ENCODE results near the gene HBS1L. TPM values are rescaled to one million over a fixed set of nuclear protein-coding genes. Genes with fewer than 3 reads are reported as not detected.

HBS1L gene
- total and polyA plus RNA-seq, 4 donors = 32.7 to 89.0 (median 52.2) TPM

DNA sequence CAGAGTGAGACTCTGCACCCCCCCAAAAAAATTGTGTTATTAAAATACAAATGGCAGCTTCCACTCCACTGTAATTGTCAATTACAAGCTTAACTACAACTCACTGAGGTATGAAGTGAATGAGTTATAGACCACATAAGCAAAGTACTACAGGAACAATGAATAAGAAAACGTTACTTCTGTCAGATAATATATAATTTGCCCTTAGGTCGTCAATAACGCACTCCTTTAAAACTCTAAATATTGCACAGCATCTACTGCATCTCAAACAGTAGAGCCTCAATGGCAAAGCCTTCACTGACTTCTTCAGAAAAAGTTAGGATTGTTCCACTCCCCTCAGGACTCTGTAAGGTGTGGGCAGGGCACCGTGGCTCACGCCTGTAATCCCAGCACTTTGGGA, 2.0 kb upstream of the HBS1L start:
- H3K27ac ChIP-seq (ENCODE audit: low read depth in 1 of 2, low read length in 2 of 2) = no peak overlapping the region
- TF ChIP-seq JUND (IDR thresholded peaks at IDR 0.05) = no peak
- TF ChIP-seq, protein P1, sequence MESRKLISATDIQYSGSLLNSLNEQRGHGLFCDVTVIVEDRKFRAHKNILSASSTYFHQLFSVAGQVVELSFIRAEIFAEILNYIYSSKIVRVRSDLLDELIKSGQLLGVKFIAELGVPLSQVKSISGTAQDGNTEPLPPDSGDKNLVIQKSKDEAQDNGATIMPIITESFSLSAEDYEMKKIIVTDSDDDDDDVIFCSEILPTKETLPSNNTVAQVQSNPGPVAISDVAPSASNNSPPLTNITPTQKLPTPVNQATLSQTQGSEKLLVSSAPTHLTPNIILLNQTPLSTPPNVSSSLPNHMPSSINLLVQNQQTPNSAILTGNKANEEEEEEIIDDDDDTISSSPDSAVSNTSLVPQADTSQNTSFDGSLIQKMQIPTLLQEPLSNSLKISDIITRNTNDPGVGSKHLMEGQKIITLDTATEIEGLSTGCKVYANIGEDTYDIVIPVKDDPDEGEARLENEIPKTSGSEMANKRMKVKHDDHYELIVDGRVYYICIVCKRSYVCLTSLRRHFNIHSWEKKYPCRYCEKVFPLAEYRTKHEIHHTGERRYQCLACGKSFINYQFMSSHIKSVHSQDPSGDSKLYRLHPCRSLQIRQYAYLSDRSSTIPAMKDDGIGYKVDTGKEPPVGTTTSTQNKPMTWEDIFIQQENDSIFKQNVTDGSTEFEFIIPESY (IDR thresholded peaks at IDR 0.05) = no peak
- TF ChIP-seq EGR1 (IDR thresholded peaks at IDR 0.05; ENCODE audit: low read depth in 2 of 2) = no peak
- no peak for TF ChIP-seq FOXA2 (IDR thresholded peaks at IDR 0.05)
- TF ChIP-seq, protein P2, sequence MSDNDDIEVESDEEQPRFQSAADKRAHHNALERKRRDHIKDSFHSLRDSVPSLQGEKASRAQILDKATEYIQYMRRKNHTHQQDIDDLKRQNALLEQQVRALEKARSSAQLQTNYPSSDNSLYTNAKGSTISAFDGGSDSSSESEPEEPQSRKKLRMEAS (IDR thresholded peaks at IDR 0.05) = no peak
- TF ChIP-seq, protein P3, sequence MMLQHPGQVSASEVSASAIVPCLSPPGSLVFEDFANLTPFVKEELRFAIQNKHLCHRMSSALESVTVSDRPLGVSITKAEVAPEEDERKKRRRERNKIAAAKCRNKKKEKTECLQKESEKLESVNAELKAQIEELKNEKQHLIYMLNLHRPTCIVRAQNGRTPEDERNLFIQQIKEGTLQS (IDR thresholded peaks at IDR 0.05) = no peak
- no peak for TF ChIP-seq RAD21 (IDR thresholded peaks at IDR 0.05)
- TF ChIP-seq FOXA1 (IDR thresholded peaks at IDR 0.05) = no peak
- TF ChIP-seq GABPA (IDR thresholded peaks at IDR 0.05 in 1 of 2, conservative IDR thresholded peaks at IDR 0.05 in 1 of 2) = no peak
- no peak for TF ChIP-seq HNF4G (IDR thresholded peaks at IDR 0.05)
- TF ChIP-seq RXRA (IDR thresholded peaks at IDR 0.05) = no peak
- TF ChIP-seq, protein P4, sequence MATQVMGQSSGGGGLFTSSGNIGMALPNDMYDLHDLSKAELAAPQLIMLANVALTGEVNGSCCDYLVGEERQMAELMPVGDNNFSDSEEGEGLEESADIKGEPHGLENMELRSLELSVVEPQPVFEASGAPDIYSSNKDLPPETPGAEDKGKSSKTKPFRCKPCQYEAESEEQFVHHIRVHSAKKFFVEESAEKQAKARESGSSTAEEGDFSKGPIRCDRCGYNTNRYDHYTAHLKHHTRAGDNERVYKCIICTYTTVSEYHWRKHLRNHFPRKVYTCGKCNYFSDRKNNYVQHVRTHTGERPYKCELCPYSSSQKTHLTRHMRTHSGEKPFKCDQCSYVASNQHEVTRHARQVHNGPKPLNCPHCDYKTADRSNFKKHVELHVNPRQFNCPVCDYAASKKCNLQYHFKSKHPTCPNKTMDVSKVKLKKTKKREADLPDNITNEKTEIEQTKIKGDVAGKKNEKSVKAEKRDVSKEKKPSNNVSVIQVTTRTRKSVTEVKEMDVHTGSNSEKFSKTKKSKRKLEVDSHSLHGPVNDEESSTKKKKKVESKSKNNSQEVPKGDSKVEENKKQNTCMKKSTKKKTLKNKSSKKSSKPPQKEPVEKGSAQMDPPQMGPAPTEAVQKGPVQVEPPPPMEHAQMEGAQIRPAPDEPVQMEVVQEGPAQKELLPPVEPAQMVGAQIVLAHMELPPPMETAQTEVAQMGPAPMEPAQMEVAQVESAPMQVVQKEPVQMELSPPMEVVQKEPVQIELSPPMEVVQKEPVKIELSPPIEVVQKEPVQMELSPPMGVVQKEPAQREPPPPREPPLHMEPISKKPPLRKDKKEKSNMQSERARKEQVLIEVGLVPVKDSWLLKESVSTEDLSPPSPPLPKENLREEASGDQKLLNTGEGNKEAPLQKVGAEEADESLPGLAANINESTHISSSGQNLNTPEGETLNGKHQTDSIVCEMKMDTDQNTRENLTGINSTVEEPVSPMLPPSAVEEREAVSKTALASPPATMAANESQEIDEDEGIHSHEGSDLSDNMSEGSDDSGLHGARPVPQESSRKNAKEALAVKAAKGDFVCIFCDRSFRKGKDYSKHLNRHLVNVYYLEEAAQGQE (IDR thresholded peaks at IDR 0.05) = no peak
- no peak for TF ChIP-seq NR2F2 (IDR thresholded peaks at IDR 0.05)
- TF ChIP-seq, protein P5, sequence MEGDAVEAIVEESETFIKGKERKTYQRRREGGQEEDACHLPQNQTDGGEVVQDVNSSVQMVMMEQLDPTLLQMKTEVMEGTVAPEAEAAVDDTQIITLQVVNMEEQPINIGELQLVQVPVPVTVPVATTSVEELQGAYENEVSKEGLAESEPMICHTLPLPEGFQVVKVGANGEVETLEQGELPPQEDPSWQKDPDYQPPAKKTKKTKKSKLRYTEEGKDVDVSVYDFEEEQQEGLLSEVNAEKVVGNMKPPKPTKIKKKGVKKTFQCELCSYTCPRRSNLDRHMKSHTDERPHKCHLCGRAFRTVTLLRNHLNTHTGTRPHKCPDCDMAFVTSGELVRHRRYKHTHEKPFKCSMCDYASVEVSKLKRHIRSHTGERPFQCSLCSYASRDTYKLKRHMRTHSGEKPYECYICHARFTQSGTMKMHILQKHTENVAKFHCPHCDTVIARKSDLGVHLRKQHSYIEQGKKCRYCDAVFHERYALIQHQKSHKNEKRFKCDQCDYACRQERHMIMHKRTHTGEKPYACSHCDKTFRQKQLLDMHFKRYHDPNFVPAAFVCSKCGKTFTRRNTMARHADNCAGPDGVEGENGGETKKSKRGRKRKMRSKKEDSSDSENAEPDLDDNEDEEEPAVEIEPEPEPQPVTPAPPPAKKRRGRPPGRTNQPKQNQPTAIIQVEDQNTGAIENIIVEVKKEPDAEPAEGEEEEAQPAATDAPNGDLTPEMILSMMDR (IDR thresholded peaks at IDR 0.05; ENCODE audit: low read depth, low read length, missing input control) = no peak
- TF ChIP-seq SP1 (IDR thresholded peaks at IDR 0.05) = no peak
- TF ChIP-seq HNF4A (conservative IDR thresholded peaks at IDR 0.05) = no peak
- TF ChIP-seq YY1 (IDR thresholded peaks at IDR 0.05) = no peak
- no peak for TF ChIP-seq TAF1 (conservative IDR thresholded peaks at IDR 0.05)
- H3K4me1 ChIP-seq (ENCODE audit: control insufficient read depth in 4 of 4, insufficient read depth in 4 of 4, low read length in 3 of 4) = peaks cover 5 to 20% (median 13%) of the 10 kb centered on the region in 4 donors
- no peaks in the 10 kb centered on the region for H3K9me3 ChIP-seq (ENCODE audit: control insufficient read depth in 4 of 4, low read length in 3 of 4)
- H3K4me3 ChIP-seq (ENCODE audit: low read depth in 1 of 3, low read length in 3 of 3) = no peak overlapping the region
- WGBS = 94% methylated on average over 5 of the region's 5 CpGs
- H3K27me3 ChIP-seq (ENCODE audit: control insufficient read depth in 4 of 4, insufficient read depth in 4 of 4, low read length in 3 of 4) = no peaks in the 10 kb centered on the region
- H3K9ac ChIP-seq (ENCODE audit: low read depth in 1 of 2, low read length in 2 of 2) = no peak overlapping the region
- DNase-seq (ENCODE audit: low spot score) = no peak
- no peaks in the 10 kb centered on the region for H3K36me3 ChIP-seq (ENCODE audit: control insufficient read depth in 4 of 4, insufficient read depth in 3 of 4, low read depth in 1 of 4, low read length in 3 of 4)

Measured in liver (tissue), 9 donors.